Measurements from ENCODE around the gene CELSR1. TPM values are rescaled to one million over a fixed set of nuclear protein-coding genes. Genes with fewer than 3 reads are reported as not detected.

CELSR1 gene
- total RNA-seq, 1 experiment from 2014 or later: 19.6 TPM

- peaks cover 29 to 34% of the 10 kb centered on the region in 2 experiments; a peak in 3 of 4 replicates for H3K36me3 ChIP-seq (ENCODE audit: control insufficient read depth in 1 of 2, insufficient read depth in 2 of 2, low read length in 2 of 2)
- DNase-seq (ENCODE audit: low read depth, low spot score) (no peak), ATAC-seq (peak; percentile 30)
- ChIA-PET RAD21 (ENCODE audit: low non-redundant PET in 1 of 2, low total read pairs in 2 of 2, uncharacterized antibody in 2 of 2, unreplicated experiment in 2 of 2) (interaction anchor here in 1 of 2 experiments (0.6 kb wide), 1 partner anchor 227 kb away, joined by 3 read pairs; no protein-coding TSS in a partner anchor), CTCF (interaction anchor here (0.9 to 1.2 kb wide), 3 partner anchors 31 to 227 kb away, joined by 3 to 5 read pairs (median 3); no protein-coding TSS in a partner anchor), POLR2A (interaction anchor here (2.5 kb wide), 1 partner anchor 10 kb away, joined by 6 read pairs; no protein-coding TSS in a partner anchor)
- peak overlapping the region; percentile 72 for H3K27ac ChIP-seq (ENCODE audit: low read depth, low read length)
- peak overlapping the region; percentile 85 for H3K9ac ChIP-seq (ENCODE audit: low read length)
- intact Hi-C loops (cut with micrococcal nuclease): no loop called here
- H3K9me3 ChIP-seq (ENCODE audit: control insufficient read depth in 1 of 2, insufficient read depth in 1 of 2, low read depth in 1 of 2, low read length in 2 of 2): no peaks in the 10 kb centered on the region
- no peaks in the 10 kb centered on the region for H4K20me1 ChIP-seq (ENCODE audit: insufficient read depth)
- H3K27me3 ChIP-seq (ENCODE audit: insufficient read depth, low read length): no peaks in the 10 kb centered on the region
- peak overlapping the region; percentile 87 for H3K4me2 ChIP-seq (ENCODE audit: low read length)
- no peak overlapping the region for H2AFZ ChIP-seq (ENCODE audit: low read depth, low read length, poor library complexity, severe bottlenecking)
- TSS peak; percentile 22 for BruUV-seq (replicated peaks)
- peaks cover 52% of the 10 kb centered on the region for H3K79me2 ChIP-seq (ENCODE audit: insufficient read depth, low read length)
- no peaks in the 10 kb centered on the region for H3K9me2 ChIP-seq (ENCODE audit: insufficient read depth)
- peak overlapping the region; percentile 92 for H3K4me3 ChIP-seq (replicated peaks in 1 of 2; ENCODE audit: low read depth in 1 of 2, low read length in 2 of 2)
- H3K4me1 ChIP-seq (ENCODE audit: control insufficient read depth in 1 of 2, insufficient read depth in 2 of 2, low read length in 2 of 2): peaks cover 6 to 21% of the 10 kb centered on the region in 2 experiments; a peak in 3 of 4 replicates
- no peak for TF ChIP-seq POLR2AphosphoS5 (IDR thresholded peaks at IDR 0.05; ENCODE audit: low read depth, low read length)
- no peak for TF ChIP-seq CTCF (IDR thresholded peaks at IDR 0.05 in 2 of 3, conservative IDR thresholded peaks at IDR 0.05 in 1 of 3; ENCODE audit: borderline replicate concordance in 1 of 3, insufficient read depth in 1 of 3, low read depth in 2 of 3, low read length in 2 of 3)
- TF ChIP-seq, protein P1, sequence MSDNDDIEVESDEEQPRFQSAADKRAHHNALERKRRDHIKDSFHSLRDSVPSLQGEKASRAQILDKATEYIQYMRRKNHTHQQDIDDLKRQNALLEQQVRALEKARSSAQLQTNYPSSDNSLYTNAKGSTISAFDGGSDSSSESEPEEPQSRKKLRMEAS (IDR thresholded peaks at IDR 0.05): no peak
- no peak for TF ChIP-seq FOSL1 (IDR thresholded peaks at IDR 0.05; ENCODE audit: low read depth)
- no peak for TF ChIP-seq SRF (IDR thresholded peaks at IDR 0.05; ENCODE audit: low read depth)
- no peak for TF ChIP-seq EGR1 (IDR thresholded peaks at IDR 0.05; ENCODE audit: low read depth)
- TF ChIP-seq JUND (IDR thresholded peaks at IDR 0.05): no peak
- no peak for TF ChIP-seq RAD21 (IDR thresholded peaks at IDR 0.05; ENCODE audit: low read depth)
- TF ChIP-seq ZBTB33 (IDR thresholded peaks at IDR 0.05; ENCODE audit: extremely low read depth, insufficient replicate concordance, low read length): no peak
- TF ChIP-seq EZH2phosphoT487 (IDR thresholded peaks at IDR 0.05; ENCODE audit: borderline replicate concordance): no peak
- no peak for TF ChIP-seq ZFX (IDR thresholded peaks at IDR 0.05)
- TF ChIP-seq ELF1 (IDR thresholded peaks at IDR 0.05; ENCODE audit: borderline replicate concordance, low read depth): no peak
- TF ChIP-seq EZH2 (IDR thresholded peaks at IDR 0.05): no peak
These were observed 201.0 kb downstream of the CELSR1 start for GRCh38 chr22:46336119-46337078.
